ENCODE data around the gene TMEM128.

The TMEM128 gene

GRCh38 chr4:4277531-4277930 lies 29.5 kb upstream of the TMEM128 start:
- TF ChIP-seq CTCF (IDR thresholded peaks at IDR 0.05; ENCODE audit: low read length) (no peak), EZH2 (IDR thresholded peaks at IDR 0.05; ENCODE audit: borderline replicate concordance, low read length) (no peak)
- no peak overlapping the region for H2AFZ ChIP-seq (ENCODE audit: low read length)
- no peak overlapping the region for H3K4me3 ChIP-seq (ENCODE audit: low read depth, low read length, poor library complexity, severe bottlenecking)
- no peaks in the 10 kb centered on the region for H3K79me2 ChIP-seq (ENCODE audit: insufficient read depth, low read length)
- H3K27me3 ChIP-seq (ENCODE audit: insufficient read depth, low read length) = no peaks in the 10 kb centered on the region
- H3K4me1 ChIP-seq (ENCODE audit: insufficient read depth, low read length, severe bottlenecking) = no peaks in the 10 kb centered on the region
- no peak overlapping the region for H3K27ac ChIP-seq (ENCODE audit: low read depth, low read length, poor library complexity, severe bottlenecking)
- no peaks in the 10 kb centered on the region for H3K9me3 ChIP-seq (ENCODE audit: low read length)
- no peaks in the 10 kb centered on the region for H3F3A ChIP-seq (ENCODE audit: insufficient read depth, low read length)
- H3K36me3 ChIP-seq (ENCODE audit: insufficient read depth, low read length) = peaks cover 74% of the 10 kb centered on the region
- no peak overlapping the region for H3K4me2 ChIP-seq (ENCODE audit: low read length)
- no peak overlapping the region for H3K9ac ChIP-seq (ENCODE audit: low read length)
- no peaks in the 10 kb centered on the region for H3K9me2 ChIP-seq (ENCODE audit: low read depth, low read length)
- H4K20me1 ChIP-seq (ENCODE audit: insufficient read depth, low read length) = no peaks in the 10 kb centered on the region

- Histone ChIP-seq H3F3A (ENCODE audit: insufficient read depth, low read length) (no peaks in the 10 kb centered on the region), H4K20me1 (ENCODE audit: insufficient read depth, low read length) (no peaks in the 10 kb centered on the region), H3K9me2 (ENCODE audit: low read depth, low read length) (no peaks in the 10 kb centered on the region), H3K4me2 (ENCODE audit: low read length) (no peak overlapping the region), H3K79me2 (ENCODE audit: insufficient read depth, low read length) (no peaks in the 10 kb centered on the region), H3K4me3 (ENCODE audit: low read depth, low read length, poor library complexity, severe bottlenecking) (no peak overlapping the region), H3K9me3 (ENCODE audit: low read length) (no peaks in the 10 kb centered on the region), H3K36me3 (ENCODE audit: insufficient read depth, low read length) (peaks cover 70% of the 10 kb centered on the region), H3K4me1 (ENCODE audit: insufficient read depth, low read length, severe bottlenecking) (no peaks in the 10 kb centered on the region), H3K27ac (ENCODE audit: low read depth, low read length, poor library complexity, severe bottlenecking) (no peak overlapping the region), H3K27me3 (ENCODE audit: insufficient read depth, low read length) (no peaks in the 10 kb centered on the region), H3K9ac (ENCODE audit: low read length) (no peak overlapping the region), H2AFZ (ENCODE audit: low read length) (no peak overlapping the region)
- TF ChIP-seq CTCF (IDR thresholded peaks at IDR 0.05; ENCODE audit: low read length) = no peak
- TF ChIP-seq EZH2 (IDR thresholded peaks at IDR 0.05; ENCODE audit: borderline replicate concordance, low read length) = no peak
Observed at GRCh38 chr4:4274226-4274625, 26.2 kb upstream of the TMEM128 start.

DNA sequence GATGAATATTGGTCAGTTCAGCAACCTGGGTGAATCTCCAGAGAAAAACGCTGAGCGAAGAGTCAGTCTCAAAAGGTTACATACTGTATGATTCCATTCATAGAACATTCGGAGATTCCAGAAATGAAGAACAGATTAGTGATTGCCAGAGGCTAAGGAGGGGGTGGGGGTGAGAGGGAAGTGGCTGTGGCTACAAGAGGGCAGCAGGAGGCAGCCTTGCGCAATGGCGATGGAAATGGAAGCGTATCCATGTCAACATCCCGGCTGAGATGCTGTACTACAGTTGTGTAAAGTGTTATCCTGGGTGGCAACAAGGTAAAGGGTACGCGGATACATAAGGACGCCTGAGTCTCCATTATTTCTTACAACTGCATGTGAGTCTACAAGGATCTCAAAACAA lies 23.9 kb upstream of the TMEM128 start:
- no peaks in the 10 kb centered on the region for H3F3A ChIP-seq (ENCODE audit: insufficient read depth, low read length)
- H3K4me2 ChIP-seq (ENCODE audit: low read length) = no peak overlapping the region
- no peak overlapping the region for H2AFZ ChIP-seq (ENCODE audit: low read length)
- no peaks in the 10 kb centered on the region for H3K79me2 ChIP-seq (ENCODE audit: insufficient read depth, low read length)
- H3K36me3 ChIP-seq (ENCODE audit: insufficient read depth, low read length) = peaks cover 57% of the 10 kb centered on the region
- no peak overlapping the region for H3K27ac ChIP-seq (ENCODE audit: low read depth, low read length, poor library complexity, severe bottlenecking)
- no peaks in the 10 kb centered on the region for H3K4me1 ChIP-seq (ENCODE audit: insufficient read depth, low read length, severe bottlenecking)
- no peak overlapping the region for H3K4me3 ChIP-seq (ENCODE audit: low read depth, low read length, poor library complexity, severe bottlenecking)
- no peaks in the 10 kb centered on the region for H4K20me1 ChIP-seq (ENCODE audit: insufficient read depth, low read length)
- no peak overlapping the region for H3K9ac ChIP-seq (ENCODE audit: low read length)
- no peaks in the 10 kb centered on the region for H3K27me3 ChIP-seq (ENCODE audit: insufficient read depth, low read length)
- H3K9me3 ChIP-seq (ENCODE audit: low read length) = no peaks in the 10 kb centered on the region
- no peaks in the 10 kb centered on the region for H3K9me2 ChIP-seq (ENCODE audit: low read depth, low read length)
- no peak for TF ChIP-seq EZH2 (IDR thresholded peaks at IDR 0.05; ENCODE audit: borderline replicate concordance, low read length)
- TF ChIP-seq CTCF (IDR thresholded peaks at IDR 0.05; ENCODE audit: low read length) = no peak
